K562 (cell line): ENCODE data around the gene CMSS1. TPM values are rescaled to one million over a fixed set of nuclear protein-coding genes. Genes with fewer than 3 reads are reported as not detected.

Experiments
- ATAC-seq: fragments of 200-7000 bp; cut with Tn5 transposase; 3 replicates; pipeline ENCODE4 v1.9.1; 2020; ENCODE audit warnings: moderate library complexity
- BruUV-seq: library from RNA; stranded (reverse); fragments of 400-500 nt; replicated peaks from 2 replicates; lab custom pipeline; 2021; lab: Mats Ljungman, UMichigan
- CTCF ChIA-PET: fragments of 300-600 bp; formaldehyde crosslinking; extraction: SDS; loops from one replicate; lab custom pipeline; 2021; ENCODE audit warnings: low intra/inter-chr PET ratio; lab: Yijun Ruan, JAX
- POLR2A ChIA-PET: fragments of 300-600, 350-650 bp; sonication (Branson Sonifier 250); formaldehyde crosslinking; extraction: SDS; loops from one replicate; lab custom pipeline; 2021; ENCODE audit warnings: antibody characterized with exemption, inconsistent platforms; lab: Yijun Ruan, JAX
- DNase-seq, 4 experiments: peaks; one replicate each; pipeline versions ENCODE4 v3.0.0 to v3.0.0-alpha.2; 2011 to 2018; ENCODE audit warnings: low spot score in 3 of 4, mixed read lengths in 3 of 4; ENCODE audit errors: extremely low read depth in 1 of 4
- FAIRE-seq: peaks from 2 replicates; lab custom pipeline; 2011; peaks lifted over from hg19 to GRCh38; lab: Jason Lieb, UNC
- H2AFZ ChIP-seq: 2 replicates; pipeline ENCODE4 v1.6.0; 2011; ENCODE audit warnings: low read depth, low read length, control low read depth, inconsistent platforms
- H3K27ac ChIP-seq: fragments of 200-600 bp; 3 replicates; pipeline ENCODE4 v1.8.0; 2011; ENCODE audit warnings: low read depth, mild to moderate bottlenecking, control low read depth, inconsistent platforms, low read length, moderate library complexity, mixed read lengths; ENCODE audit errors: extremely low read depth
- H3K27me3 ChIP-seq, 2 experiments: fragments of 300-600 bp in 1 of 2; 2 replicates in 1 of 2; 3 replicates in 1 of 2; pipeline versions ENCODE4 v1.6.0 to v1.8.0; 2011; ENCODE audit warnings: inconsistent platforms in 2 of 2, low read length in 2 of 2, mild to moderate bottlenecking in 1 of 2, mixed read lengths in 1 of 2, moderate library complexity in 1 of 2; ENCODE audit not compliant: control insufficient read depth in 2 of 2, insufficient read depth in 2 of 2
- H3K36me3 ChIP-seq: fragments of 300-600 bp; 3 replicates; pipeline ENCODE4 v1.8.0; 2011; ENCODE audit warnings: mild to moderate bottlenecking, low read length, inconsistent platforms; ENCODE audit not compliant: control insufficient read depth, insufficient read depth
- H3K4me1 ChIP-seq, 2 experiments: fragments of 200-600 bp in 1 of 2; replicated peaks in 1 of 2; 2 replicates in 1 of 2; 3 replicates in 1 of 2; pipeline versions ENCODE4 v1.5.1 to v1.8.0; 2011; ENCODE audit warnings: inconsistent platforms in 2 of 2, low read length in 2 of 2, mild to moderate bottlenecking in 1 of 2, mixed read lengths in 1 of 2, moderate library complexity in 1 of 2; ENCODE audit not compliant: control insufficient read depth in 2 of 2, insufficient read depth in 2 of 2
- H3K4me2 ChIP-seq: 2 replicates; pipeline ENCODE4 v1.6.1; 2011; ENCODE audit warnings: low read length, control low read depth, inconsistent platforms, mixed read lengths; ENCODE audit not compliant: insufficient read depth
- H3K4me3 ChIP-seq: fragments of 200-600 bp; sonication (generic), shearing (Covaris generic); 2 replicates; pipeline ENCODE4 v1.5.1; 2016; ENCODE audit warnings: control low read depth, inconsistent platforms
- H3K79me2 ChIP-seq: fragments of 200-600 bp; 3 replicates; pipeline ENCODE4 v1.8.0; 2011; ENCODE audit warnings: low read length, inconsistent platforms; ENCODE audit not compliant: control insufficient read depth, insufficient read depth
- H3K9ac ChIP-seq, 2 experiments: 2 replicates each; pipeline versions ENCODE4 v1.6.0 to v1.6.1; 2011; ENCODE audit warnings: low read depth in 2 of 2, low read length in 2 of 2, control low read depth in 1 of 2, inconsistent platforms in 1 of 2, mild to moderate bottlenecking in 1 of 2, mixed read lengths in 1 of 2; ENCODE audit not compliant: insufficient read depth in 1 of 2
- H3K9me1 ChIP-seq: one replicate; pipeline ENCODE4 v1.6.0; 2011; ENCODE audit warnings: inconsistent platforms, mild to moderate bottlenecking, low read length, moderate library complexity; ENCODE audit not compliant: control insufficient read depth, insufficient read depth
- H3K9me3 ChIP-seq: replicated peaks from 2 replicates; pipeline ENCODE4 v1.5.1; 2011; ENCODE audit warnings: low read depth, low read length, inconsistent platforms; ENCODE audit not compliant: control insufficient read depth, insufficient read depth
- H4K20me1 ChIP-seq: replicated peaks from 2 replicates; pipeline ENCODE4 v1.6.1; 2011; ENCODE audit warnings: low read length, inconsistent platforms, mixed read lengths; ENCODE audit not compliant: control insufficient read depth, insufficient read depth
- ELK1 ChIP-seq: sonication (generic); formaldehyde crosslinking; IDR thresholded peaks from 2 replicates; pipeline ENCODE4 v1.8.1; 2022; ENCODE audit warnings: missing genetic modification reagents
- HCFC1 ChIP-seq: IDR thresholded peaks from 2 replicates; pipeline ENCODE4 v1.6.1; 2012; ENCODE audit warnings: low read depth, low read length, improper control_type of control experiment
- NR0B1 ChIP-seq: fragments of 450-650 bp; IDR thresholded peaks from one replicate; pipeline ENCODE4 v1.6.1; 2018; ENCODE audit warnings: mild to moderate bottlenecking, moderate library complexity; ENCODE audit not compliant: partially characterized antibody
- ZBTB8A ChIP-seq: fragments of 450-650 bp; IDR thresholded peaks from 2 replicates; pipeline ENCODE4 v1.6.1; 2018; ENCODE audit warnings: mild to moderate bottlenecking, moderate library complexity; ENCODE audit not compliant: partially characterized antibody
- ZFX ChIP-seq: sonication (generic); formaldehyde crosslinking; IDR thresholded peaks from 2 replicates; pipeline ENCODE4 v1.8.0; 2022; ENCODE audit warnings: mild to moderate bottlenecking, missing genetic modification reagents, moderate library complexity
- ZNF253 ChIP-seq: fragments of 250-450 bp; sonication (Bioruptor Pico); conservative IDR thresholded peaks from 2 replicates; pipeline ENCODE4 v1.6.1; 2021; ENCODE audit warnings: mild to moderate bottlenecking
- in situ Hi-C: fragments of 300-500 bp; cut with MboI; formaldehyde crosslinking; loops from 4 replicates; pipeline ENCODE4 v1.15.0; 2018; ENCODE audit warnings: inconsistent platforms, mixed read lengths
- intact Hi-C: fragments of 100-400 bp; cut with micrococcal nuclease; formaldehyde crosslinking; loops from 2 replicates; pipeline ENCODE4 v1.14.2; 2022
- polyA plus RNA-seq, 8 experiments: library from polyadenylated mRNA; depleted of rRNA in 4 of 8; stranded (reverse) in 5 of 8; unstranded in 3 of 8; fragments of >200 nt; fragmentation: Nextera tagmentation in 2 of 8; fragmentation: Illumina TruSeq in 1 of 8; extraction: Ambion mirVana in 2 of 8; extraction: Trizol in 1 of 8; gene quantifications; 2 replicates each; pipeline versions ENCODE4 v1.2.1 to v1.2.3, GENCODE V29; 2011 to 2014; ENCODE audit warnings: inconsistent platforms in 1 of 8, missing spikeins in 1 of 8
- total RNA-seq, 7 experiments: library from RNA; depleted of rRNA in 6 of 7; stranded (reverse); fragments of >200 nt in 6 of 7; fragmentation: Illumina TruSeq in 2 of 7; extraction: Trizol in 2 of 7; gene quantifications; 2 replicates each; pipeline versions ENCODE4 v1.2.1 to v1.2.3, GENCODE V29; 2011 to 2021; ENCODE audit warnings: low replicate concordance in 1 of 7
- TF ChIP-seq, protein P1 (sequence below): sonication (generic); IDR thresholded peaks from 2 replicates; pipeline ENCODE4 v1.6.1; 2016

CMSS1 gene
- total and polyA plus RNA-seq, 9 of the 15 experiments (the other 6 are each of a cell fraction or from before 2014, with no cell fraction given), result 46.9 to 109 (median 72.3) TPM

DNA sequence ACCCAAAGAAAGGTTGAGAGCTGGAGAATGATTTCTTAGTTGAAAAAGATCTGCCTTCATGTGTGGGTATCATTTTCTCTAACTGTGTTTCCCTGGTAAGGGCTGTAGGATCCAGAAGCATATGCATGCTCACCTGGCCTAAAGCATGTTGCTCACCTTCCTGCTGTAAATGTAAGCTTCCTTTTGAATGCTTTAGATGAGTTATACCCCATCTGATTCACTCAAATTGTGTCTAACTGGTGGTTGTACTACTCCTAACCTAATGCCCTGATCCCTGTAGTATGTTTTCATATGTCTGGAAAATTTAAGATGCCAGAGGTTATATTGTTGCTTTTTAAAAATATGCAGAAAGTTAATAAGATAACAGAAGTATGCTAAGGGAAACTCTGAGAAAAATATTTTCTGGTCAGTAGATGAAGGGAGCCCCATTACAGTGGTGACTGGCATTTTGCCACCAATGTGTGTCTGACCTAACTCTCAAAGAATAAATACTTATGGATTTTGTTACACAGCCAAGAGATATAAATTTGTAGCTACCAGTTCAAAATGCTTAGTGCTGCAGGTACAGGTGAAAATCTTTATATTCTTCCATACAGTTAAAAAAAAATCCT, 289.0 kb downstream of the CMSS1 start:
- Histone ChIP-seq H3K79me2 (no peaks in the 10 kb centered on the region), H3K36me3 (no peaks in the 10 kb centered on the region; the same call in 2 of the 3 replicates), H3K9me3 (no peaks in the 10 kb centered on the region; the same call in 1 of the 2 replicates)
- no peak for TF ChIP-seq HCFC1
- TF ChIP-seq NR0B1, result no peak
- TF ChIP-seq ZBTB8A, result no peak
- no peak for TF ChIP-seq ZFX (CRISPR knock-in tag)
- TF ChIP-seq ELK1 (CRISPR knock-in tag), result no peak
- TF ChIP-seq ZNF253, result no peak
- TF ChIP-seq, protein P1, sequence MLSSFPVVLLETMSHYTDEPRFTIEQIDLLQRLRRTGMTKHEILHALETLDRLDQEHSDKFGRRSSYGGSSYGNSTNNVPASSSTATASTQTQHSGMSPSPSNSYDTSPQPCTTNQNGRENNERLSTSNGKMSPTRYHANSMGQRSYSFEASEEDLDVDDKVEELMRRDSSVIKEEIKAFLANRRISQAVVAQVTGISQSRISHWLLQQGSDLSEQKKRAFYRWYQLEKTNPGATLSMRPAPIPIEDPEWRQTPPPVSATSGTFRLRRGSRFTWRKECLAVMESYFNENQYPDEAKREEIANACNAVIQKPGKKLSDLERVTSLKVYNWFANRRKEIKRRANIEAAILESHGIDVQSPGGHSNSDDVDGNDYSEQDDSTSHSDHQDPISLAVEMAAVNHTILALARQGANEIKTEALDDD, result no peak
- TF ChIP-seq, all 486 proteins: peak for 0
- Histone ChIP-seq H2AFZ (no peak overlapping the region), H3K9ac (no peak overlapping the region), H3K27ac (no peak overlapping the region), H3K4me3 (no peak overlapping the region), H3K27me3 (no peaks in the 10 kb centered on the region), H3K4me2 (no peak overlapping the region), H3K4me1 (peaks cover 0 to 12% of the 10 kb centered on the region in 2 experiments; a peak in 3 of 5 replicates), H3K9me1 (no peaks in the 10 kb centered on the region), H4K20me1 (no peaks in the 10 kb centered on the region)
- ATAC-seq, result no peak
- in situ Hi-C loops, result no loop called here
- ChIA-PET CTCF (no interaction called here), POLR2A (interaction anchor here (0.7 kb wide), 1 partner anchor 10 kb away, joined by 3 read pairs; no protein-coding TSS in a partner anchor)
- DNase-seq, result no peak
- intact Hi-C loops, result no loop called here
- FAIRE-seq, result no peak
- no TSS peak for BruUV-seq
